OCI-LY3 (cell line): ENCODE measurements around the gene PALLD.
"Not testable (repeated sequence)": the region's sequence is repeated elsewhere in the genome, so short reads cannot be mapped to it uniquely, and the experiment has no call there.

ENCODE experiments used
- H2AFZ ChIP-seq: fragments of 200-600, 300-600 bp; shearing (Covaris generic); 2 replicates; pipeline ENCODE4 v1.6.0; 2014; ENCODE audit warnings: antibody characterized with exemption, low read depth, low read length
- H3K27ac ChIP-seq: fragments of 200-600, 300-600 bp; sonication (generic); 2 replicates; pipeline ENCODE4 v1.5.1; 2014; ENCODE audit warnings: mild to moderate bottlenecking, low read length, moderate library complexity, mixed read lengths
- H3K27me3 ChIP-seq: fragments of 200-600, 300-600 bp; sonication (generic); 2 replicates; pipeline ENCODE4 v1.6.1; 2014; ENCODE audit warnings: low read depth, low read length, mixed read lengths
- H3K36me3 ChIP-seq: fragments of 200-600, 300-600 bp; sonication (generic); replicated peaks from 2 replicates; pipeline ENCODE3; 2014; ENCODE audit warnings: low read depth, low read length, mixed read lengths
- H3K4me1 ChIP-seq: fragments of 300-600, 200-600 bp; sonication (generic); 2 replicates; pipeline ENCODE4 v1.6.1; 2014; ENCODE audit warnings: low read length, mixed read lengths
- H3K4me2 ChIP-seq: fragments of 200-600, 300-600 bp; sonication (generic); 2 replicates; pipeline ENCODE4 v1.6.1; 2014; ENCODE audit warnings: low read length, mixed read lengths
- H3K4me3 ChIP-seq: fragments of 300-600, 200-600 bp; sonication (generic); 2 replicates; pipeline ENCODE4 v1.5.1; 2014; ENCODE audit warnings: antibody characterized with exemption, mild to moderate bottlenecking, low read length, moderate library complexity
- H3K79me2 ChIP-seq: fragments of 300-600, 200-600 bp; shearing (Covaris generic); 2 replicates; pipeline ENCODE4 v1.6.1; 2014; ENCODE audit warnings: mild to moderate bottlenecking, low read length, mixed read lengths
- H3K9ac ChIP-seq: fragments of 300-600, 200-600 bp; shearing (Covaris generic); 2 replicates; pipeline ENCODE4 v1.6.0; 2014; ENCODE audit warnings: mild to moderate bottlenecking, low read length, moderate library complexity
- H3K9me3 ChIP-seq: fragments of 200-600, 300-600 bp; shearing (Covaris generic); 2 replicates; pipeline ENCODE4 v1.6.1; 2014; ENCODE audit warnings: low read length, mixed read lengths; ENCODE audit not compliant: insufficient read depth
- H4K20me1 ChIP-seq: fragments of 200-600, 300-600 bp; sonication (generic); 2 replicates; pipeline ENCODE4 v1.6.1; 2016; ENCODE audit warnings: low read length, mixed read lengths; ENCODE audit not compliant: insufficient read depth
- CTCF ChIP-seq: fragments of 200-600, 300-600 bp; sonication (generic); IDR thresholded peaks from 2 replicates; pipeline ENCODE4 v1.5.1; 2014; ENCODE audit warnings: antibody characterized with exemption, low read length, low read depth
- EZH2phosphoT487 ChIP-seq: fragments of 200-600 bp; shearing (Covaris generic); IDR thresholded peaks from 2 replicates; pipeline ENCODE4 v1.6.1; 2018; ENCODE audit warnings: antibody characterized with exemption, mixed run types, low read depth

PALLD gene

DNA sequence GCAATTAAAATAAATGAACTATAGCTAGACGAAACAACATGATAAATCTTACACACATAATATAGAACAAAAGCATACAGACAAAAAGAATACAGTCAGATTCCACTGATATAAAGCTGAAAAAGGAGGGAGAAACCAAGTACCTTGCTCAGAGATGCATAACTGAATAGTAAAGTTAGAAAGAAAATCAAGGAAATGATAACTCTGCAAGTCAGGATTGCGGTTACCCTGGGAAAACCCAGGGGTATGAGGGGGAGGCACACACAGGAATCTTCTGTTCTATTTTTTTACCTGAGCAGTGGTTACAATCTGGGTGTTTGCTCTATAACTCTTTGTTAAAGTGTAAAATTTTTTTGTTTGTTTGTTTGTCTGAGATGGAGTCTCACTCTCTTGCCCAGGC, 304.1 kb downstream of the PALLD start:
- Histone ChIP-seq H3K27me3 (0 out of 2 replicates have a peak, but pooled peaks cover 6% of the 10 kb centered on the region), H3K36me3 (no peaks in the 10 kb centered on the region), H4K20me1 (no peaks in the 10 kb centered on the region), H3K9ac (no peak overlapping the region), H3K79me2 (no peaks in the 10 kb centered on the region), H3K27ac (no peak overlapping the region), H3K4me3 (no peak overlapping the region), H3K4me1 (no peaks in the 10 kb centered on the region), H3K4me2 (no peak overlapping the region), H2AFZ (no peak overlapping the region), H3K9me3 (no peaks in the 10 kb centered on the region)
- TF ChIP-seq EZH2phosphoT487 (no peak), CTCF (no peak)

DNA sequence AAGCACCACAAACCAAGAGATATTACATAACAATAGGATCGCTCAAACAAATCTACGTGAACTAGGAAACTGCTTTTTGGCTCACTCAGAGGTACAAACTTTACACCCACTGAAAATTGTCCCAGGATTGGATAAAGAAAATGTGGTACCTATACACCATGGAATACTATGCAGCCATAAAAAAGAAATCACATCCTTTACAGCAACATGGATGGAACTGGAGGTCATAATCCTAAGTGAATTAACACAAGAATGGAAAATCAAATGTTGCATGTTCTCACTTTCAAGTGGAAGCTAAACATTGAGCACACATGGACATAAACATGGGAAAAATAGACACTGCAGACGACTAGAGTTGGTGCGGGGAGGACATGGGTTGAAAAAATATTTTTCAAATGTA, 305.4 kb downstream of the PALLD start:
- 0 out of 2 replicates have a peak, but pooled peaks cover 6% of the 10 kb centered on the region for H3K27me3 ChIP-seq
- H3K4me2 ChIP-seq = no peak overlapping the region
- H3K4me1 ChIP-seq = no peaks in the 10 kb centered on the region
- no peaks in the 10 kb centered on the region for H3K9me3 ChIP-seq
- no peak overlapping the region for H2AFZ ChIP-seq
- no peaks in the 10 kb centered on the region for H3K79me2 ChIP-seq
- no peaks in the 10 kb centered on the region for H3K36me3 ChIP-seq
- H3K4me3 ChIP-seq = no peak overlapping the region
- H3K27ac ChIP-seq = no peak overlapping the region
- no peak overlapping the region for H3K9ac ChIP-seq
- no peaks in the 10 kb centered on the region for H4K20me1 ChIP-seq
- no peak for TF ChIP-seq CTCF
- TF ChIP-seq EZH2phosphoT487 = no peak

- H3K79me2 ChIP-seq, H3K36me3 ChIP-seq, H3K9me3 ChIP-seq, H4K20me1 ChIP-seq, H2AFZ ChIP-seq, H3K9ac ChIP-seq, H3K4me3 ChIP-seq, H3K27me3 ChIP-seq, H3K27ac ChIP-seq, H3K4me2 ChIP-seq, H3K4me1 ChIP-seq: not testable (repeated sequence)
These were observed 306.2 kb downstream of the PALLD start for GRCh38 chr4:168803052-168803451.

DNA sequence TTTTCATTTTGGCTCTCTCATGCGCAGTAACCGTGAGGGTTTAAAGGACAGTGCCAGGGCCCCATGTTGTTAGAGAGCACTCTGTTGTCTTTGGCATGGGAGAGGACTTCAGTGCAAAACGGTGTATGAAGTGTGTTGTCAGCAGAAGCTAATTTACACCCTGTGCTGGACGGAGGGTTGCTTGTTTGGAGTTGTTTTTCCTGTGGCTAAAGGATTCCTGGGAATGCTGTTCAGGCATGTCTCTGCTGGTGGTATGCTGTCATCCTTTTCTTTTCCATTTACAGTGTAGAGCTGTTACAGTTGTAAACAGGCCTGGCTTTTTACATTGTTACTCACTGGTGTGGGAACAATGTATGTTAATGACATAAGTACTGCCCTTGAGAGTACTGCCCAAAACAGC, 306.9 kb downstream of the PALLD start:
- H3K4me2 ChIP-seq = no peak overlapping the region
- 0 out of 2 replicates have a peak, but pooled peaks cover 6% of the 10 kb centered on the region for H3K27me3 ChIP-seq
- no peaks in the 10 kb centered on the region for H4K20me1 ChIP-seq
- no peak overlapping the region for H2AFZ ChIP-seq
- no peak for TF ChIP-seq EZH2phosphoT487
- no peak for TF ChIP-seq CTCF
- H3K4me1 ChIP-seq = no peaks in the 10 kb centered on the region
- no peak overlapping the region for H3K4me3 ChIP-seq
- no peak overlapping the region for H3K9ac ChIP-seq
- no peaks in the 10 kb centered on the region for H3K9me3 ChIP-seq
- H3K27ac ChIP-seq = no peak overlapping the region
- H3K36me3 ChIP-seq = no peaks in the 10 kb centered on the region
- H3K79me2 ChIP-seq = no peaks in the 10 kb centered on the region

- no peaks in the 10 kb centered on the region for H3K36me3 ChIP-seq
- H3K79me2 ChIP-seq = no peaks in the 10 kb centered on the region
- H3K4me3 ChIP-seq = no peak overlapping the region
- no peak overlapping the region for H3K4me2 ChIP-seq
- H2AFZ ChIP-seq = no peak overlapping the region
- H3K4me1 ChIP-seq = no peaks in the 10 kb centered on the region
- 0 out of 2 replicates have a peak, but pooled peaks cover 4% of the 10 kb centered on the region for H3K27me3 ChIP-seq
- H3K9me3 ChIP-seq = no peaks in the 10 kb centered on the region
- TF ChIP-seq CTCF (no peak), EZH2phosphoT487 (no peak)
- no peak overlapping the region for H3K9ac ChIP-seq
- H4K20me1 ChIP-seq = no peaks in the 10 kb centered on the region
- H3K27ac ChIP-seq = no peak overlapping the region
These were observed 307.3 kb downstream of the PALLD start for GRCh38 chr4:168804146-168804545.
